ENCODE measurements around the gene C1orf74.

GRCh38 chr1:209800984-209801834 lies 16.9 kb upstream of the C1orf74 start:
- TF ChIP-seq POLR2A (IDR thresholded peaks at IDR 0.05): no peak
- TF ChIP-seq POLR2AphosphoS5 (IDR thresholded peaks at IDR 0.05): no peak
- TF ChIP-seq CTCF (IDR thresholded peaks at IDR 0.05 in 8 of 11, conservative IDR thresholded peaks at IDR 0.05 in 3 of 11): no peak
